ENCODE data around the gene SGMS2.
"Not testable (repeated sequence)": the region's sequence is repeated elsewhere in the genome, so short reads cannot be mapped to it uniquely, and the experiment has no call there.

SGMS2 gene

DNA sequence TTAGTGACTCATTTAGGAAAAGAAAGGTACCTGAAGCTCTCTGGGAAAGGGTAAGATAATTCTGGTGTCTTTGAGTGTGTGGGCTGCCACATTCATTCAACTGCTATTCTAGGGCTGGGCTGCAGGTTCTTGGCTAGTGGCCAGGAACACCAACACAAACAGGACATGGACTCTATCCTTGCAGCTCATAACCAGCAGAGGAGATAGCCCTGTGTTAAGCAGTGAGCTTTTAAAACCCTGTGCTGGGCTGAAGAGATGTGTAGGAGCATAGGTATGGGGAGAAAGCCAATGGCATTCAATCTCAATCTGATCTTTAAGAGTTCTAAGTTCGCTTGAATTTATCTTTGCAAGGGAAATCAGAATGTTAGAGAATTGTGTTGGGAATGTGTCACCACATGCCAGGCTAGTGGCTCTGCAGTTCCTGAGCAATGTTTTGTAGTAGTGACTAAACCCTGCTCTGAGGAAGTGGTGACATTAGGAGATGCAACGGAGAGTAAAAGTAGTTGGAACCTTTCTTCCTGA is 39.2 kb downstream of the SGMS2 start:
- no peak for DNase-seq (ENCODE audit: extremely low read depth in 1 of 2, low read depth in 1 of 2)

DNA sequence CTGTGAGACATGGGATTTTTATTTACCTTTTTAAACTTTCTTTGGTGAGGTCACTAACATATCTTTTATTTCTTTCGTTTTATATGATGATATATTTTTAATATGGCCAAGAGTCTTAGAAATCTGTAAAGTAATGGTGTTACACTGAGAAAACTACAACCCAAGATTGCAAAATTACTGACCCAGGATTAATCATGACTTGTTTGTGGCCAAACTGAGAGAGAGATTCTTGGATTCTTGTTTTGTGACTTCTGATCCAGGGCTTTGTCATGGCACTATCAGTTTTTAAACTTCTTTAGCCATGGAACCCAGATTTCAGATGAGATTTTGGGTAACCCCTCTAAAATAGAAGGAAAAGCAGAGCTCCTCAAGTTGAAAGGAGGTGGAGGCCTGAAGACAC is 42.0 kb downstream of the SGMS2 start:
- DNase-seq (ENCODE audit: extremely low read depth in 1 of 2, low read depth in 1 of 2), result no peak

GRCh38 chr4:107870236-107870635 is 45.5 kb downstream of the SGMS2 start:
- DNase-seq (ENCODE audit: extremely low read depth in 1 of 2, low read depth in 1 of 2), result no peak

DNA sequence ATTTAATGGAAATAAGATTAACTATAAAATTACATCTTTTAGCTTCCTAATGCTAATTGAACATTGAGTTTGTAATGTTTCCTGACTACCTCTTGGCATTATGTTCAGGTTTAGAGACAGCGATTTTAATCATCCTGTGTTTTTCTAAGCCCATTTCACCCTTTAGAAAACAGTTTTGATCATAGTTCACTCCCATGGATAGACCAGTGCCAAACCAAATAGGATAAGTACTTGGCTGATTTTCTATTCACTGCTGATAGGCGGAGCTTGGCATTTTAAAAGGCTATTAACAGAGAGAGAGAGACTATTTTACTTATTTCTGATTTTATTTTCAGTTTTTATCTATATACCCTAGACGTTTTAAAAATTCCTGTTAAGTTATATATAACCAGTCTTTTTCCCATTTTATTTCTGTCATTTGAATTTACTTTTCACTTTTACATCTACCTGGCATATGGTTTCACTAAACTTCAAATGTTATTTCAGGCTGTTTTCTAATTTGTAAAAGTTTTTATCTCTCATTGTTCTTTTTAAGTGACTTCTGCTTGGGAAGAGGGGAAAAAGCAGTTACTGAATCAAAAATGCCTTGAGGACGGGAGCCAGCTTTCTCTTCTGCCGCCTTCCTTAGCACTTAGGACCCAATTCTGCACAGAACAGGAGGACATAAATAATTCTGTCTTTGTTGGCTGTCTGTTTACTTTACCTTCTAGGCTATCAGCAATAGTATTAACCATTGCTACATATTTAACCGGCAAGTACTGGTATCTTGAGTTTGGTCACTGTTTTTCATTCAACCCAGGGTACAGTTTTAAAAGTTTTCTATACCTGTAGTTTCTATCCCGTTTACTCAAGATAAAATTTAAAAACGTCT is 46.4 kb downstream of the SGMS2 start:
- no peak for DNase-seq (ENCODE audit: extremely low read depth in 1 of 2, low read depth in 1 of 2)

DNA sequence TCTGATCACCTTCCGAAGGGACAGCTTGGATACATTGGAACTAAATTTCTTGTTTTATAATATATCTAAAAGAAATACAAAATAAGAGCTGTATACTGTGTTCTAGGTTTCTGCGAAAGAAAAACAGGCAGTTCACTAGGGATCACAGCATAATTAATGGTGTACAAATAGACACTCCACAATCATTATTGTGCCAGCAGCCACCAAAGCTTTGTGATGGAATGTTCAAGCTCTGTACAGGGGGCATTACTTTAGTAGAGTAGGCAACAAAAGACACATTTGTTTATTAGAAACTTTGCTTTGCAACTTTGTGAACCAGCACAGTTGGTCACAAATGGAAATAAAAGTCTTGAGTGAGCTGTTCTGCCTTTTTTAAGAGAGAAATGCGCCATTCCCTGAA is 49.3 kb downstream of the SGMS2 start:
- DNase-seq (ENCODE audit: extremely low read depth in 1 of 2, low read depth in 1 of 2), result no peak

DNA sequence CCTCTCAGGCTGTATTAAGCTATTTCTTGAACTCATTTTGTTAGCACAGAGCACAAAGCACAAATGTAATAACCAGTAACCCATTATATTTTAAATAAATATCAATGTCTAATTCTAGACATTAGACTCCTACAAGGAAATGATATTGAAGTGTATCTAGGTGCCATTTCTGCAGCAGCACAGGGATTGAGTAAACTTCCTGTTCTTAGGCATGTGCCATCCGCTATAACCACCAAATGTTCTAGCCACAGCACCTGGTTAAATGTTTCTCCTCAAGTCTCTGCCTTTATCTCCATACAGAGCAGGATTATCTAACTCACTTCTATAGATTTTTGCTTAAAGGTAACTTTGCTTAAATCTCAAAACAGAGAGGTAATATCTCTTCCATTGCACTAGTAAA is 51.4 kb downstream of the SGMS2 start:
- DNase-seq (ENCODE audit: extremely low read depth in 1 of 2, low read depth in 1 of 2), result no peak

DNA sequence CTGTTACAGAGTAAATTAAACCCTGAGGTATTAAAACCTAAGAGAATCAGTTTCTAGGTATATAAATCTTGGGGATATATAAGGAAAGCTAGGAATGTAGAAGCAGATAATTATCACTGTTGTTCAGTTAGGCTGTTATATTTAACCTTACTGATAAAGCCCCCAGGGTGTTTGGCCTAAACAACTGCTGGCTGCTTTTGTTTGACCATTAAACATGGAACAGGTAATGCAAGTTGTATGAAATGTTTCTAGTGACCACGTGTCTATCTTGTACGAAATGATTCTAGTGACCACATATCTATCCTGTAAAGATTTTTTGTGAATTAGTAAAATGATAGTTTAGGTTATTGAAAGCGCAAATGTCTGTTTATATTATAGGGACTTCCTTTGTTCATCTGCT is 52.6 kb downstream of the SGMS2 start:
- DNase-seq (ENCODE audit: extremely low read depth in 1 of 2, low read depth in 1 of 2), result no peak

DNA sequence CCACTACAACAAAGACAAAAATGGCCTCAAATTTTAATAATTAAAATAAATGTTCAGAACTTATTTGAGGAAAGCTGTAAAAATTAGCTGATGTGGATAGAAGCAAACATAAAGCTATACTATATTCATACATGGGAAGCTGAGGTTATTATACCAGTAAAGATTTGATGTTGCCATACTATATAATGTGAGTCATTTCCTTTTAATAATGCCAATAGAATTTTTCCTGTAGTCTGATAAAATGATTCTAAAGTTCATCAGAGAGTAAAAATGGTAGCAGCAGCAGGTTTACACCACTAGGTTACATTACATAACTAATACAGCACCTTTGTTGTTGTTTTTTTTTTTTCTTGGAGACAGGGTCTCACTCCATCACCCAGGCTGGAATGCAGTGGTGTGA is 61.1 kb downstream of the SGMS2 start:
- no peak for DNase-seq (ENCODE audit: extremely low read depth in 1 of 2, low read depth in 1 of 2)

- DNase-seq (ENCODE audit: extremely low read depth in 1 of 2, low read depth in 1 of 2), result no peak
These were observed 63.5 kb downstream of the SGMS2 start for GRCh38 chr4:107888237-107888636.

GRCh38 chr4:107890779-107891178 is 66.0 kb downstream of the SGMS2 start:
- DNase-seq (ENCODE audit: extremely low read depth in 1 of 2, low read depth in 1 of 2), result no peak

- no peak for DNase-seq (ENCODE audit: extremely low read depth in 1 of 2, low read depth in 1 of 2)
These were observed 66.6 kb downstream of the SGMS2 start for GRCh38 chr4:107891299-107891698.

- DNase-seq (ENCODE audit: extremely low read depth in 1 of 2, low read depth in 1 of 2), result no peak
These were observed 68.7 kb downstream of the SGMS2 start for GRCh38 chr4:107893171-107894137.

DNA sequence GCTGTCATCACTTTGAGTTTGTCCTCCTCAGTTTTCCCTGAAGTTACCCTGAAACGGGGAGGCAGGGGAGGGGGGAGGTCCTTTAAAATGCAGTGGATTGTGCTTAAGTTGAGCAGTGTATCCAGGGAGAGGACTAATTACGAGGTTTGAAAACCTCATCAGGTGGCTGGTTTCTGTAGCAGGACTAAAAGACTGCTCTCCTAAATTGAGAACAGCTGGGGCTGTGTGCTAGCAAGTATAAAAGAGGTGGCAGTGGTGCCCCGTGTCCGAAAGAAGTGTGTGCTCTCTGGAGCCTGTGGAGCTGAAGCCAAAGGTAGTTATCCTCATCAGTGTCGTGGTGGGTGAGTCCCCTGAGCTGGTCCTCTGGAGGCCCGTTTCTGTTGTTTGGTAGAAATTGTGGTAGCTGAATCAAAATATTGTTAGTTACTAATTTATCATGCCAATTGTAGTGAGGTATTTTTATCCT is 69.4 kb downstream of the SGMS2 start:
- DNase-seq (ENCODE audit: extremely low read depth in 1 of 2, low read depth in 1 of 2), result no peak

- no peak for DNase-seq (ENCODE audit: extremely low read depth in 1 of 2, low read depth in 1 of 2)
These were observed 71.5 kb downstream of the SGMS2 start for GRCh38 chr4:107896158-107896645.

DNA sequence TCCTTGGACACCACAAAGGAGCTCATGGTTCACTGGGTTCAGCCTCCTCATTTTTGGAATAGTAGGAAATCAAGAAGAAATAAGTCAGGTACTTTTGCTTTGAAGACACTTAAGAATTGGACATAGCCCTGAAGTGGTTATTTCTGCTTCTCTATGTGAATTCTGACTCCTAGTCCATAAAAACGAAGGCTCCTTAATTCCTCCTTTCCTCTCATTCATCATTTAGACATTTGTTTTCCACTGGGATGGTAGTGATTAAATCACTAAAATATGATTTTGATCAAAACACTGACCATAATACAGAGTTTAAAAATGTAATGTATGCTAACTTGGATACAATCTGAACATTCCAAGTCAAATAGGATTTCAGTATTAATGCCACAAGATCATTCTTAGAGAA is 71.9 kb downstream of the SGMS2 start:
- no peak for DNase-seq (ENCODE audit: extremely low read depth in 1 of 2, low read depth in 1 of 2)

GRCh38 chr4:107897823-107898222 is 73.1 kb downstream of the SGMS2 start:
- DNase-seq (ENCODE audit: extremely low read depth in 1 of 2, low read depth in 1 of 2), result no peak

DNA sequence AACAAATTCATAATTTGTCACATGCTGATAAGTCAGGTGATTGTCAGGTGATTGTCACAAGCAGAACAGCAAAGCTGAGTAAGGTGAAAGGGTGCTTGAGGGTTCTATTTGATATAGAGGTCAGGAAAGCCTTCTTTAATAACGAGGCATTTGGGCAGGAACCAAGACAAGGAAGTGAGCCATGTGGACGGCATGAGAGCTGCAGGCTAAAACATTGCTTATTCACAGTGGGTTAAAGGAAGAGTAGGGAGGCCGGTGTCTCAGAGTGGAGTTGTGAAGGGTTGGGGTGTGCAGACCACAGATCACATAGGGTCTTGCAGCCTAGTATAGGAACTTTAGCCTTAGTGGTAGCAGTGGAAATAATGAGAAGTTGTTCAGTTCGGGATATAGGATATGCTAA is 75.3 kb downstream of the SGMS2 start:
- no peak for DNase-seq (ENCODE audit: extremely low read depth in 1 of 2, low read depth in 1 of 2)

GRCh38 chr4:107900508-107900907 is 75.8 kb downstream of the SGMS2 start:
- DNase-seq (ENCODE audit: extremely low read depth in 1 of 2, low read depth in 1 of 2), result no peak

DNA sequence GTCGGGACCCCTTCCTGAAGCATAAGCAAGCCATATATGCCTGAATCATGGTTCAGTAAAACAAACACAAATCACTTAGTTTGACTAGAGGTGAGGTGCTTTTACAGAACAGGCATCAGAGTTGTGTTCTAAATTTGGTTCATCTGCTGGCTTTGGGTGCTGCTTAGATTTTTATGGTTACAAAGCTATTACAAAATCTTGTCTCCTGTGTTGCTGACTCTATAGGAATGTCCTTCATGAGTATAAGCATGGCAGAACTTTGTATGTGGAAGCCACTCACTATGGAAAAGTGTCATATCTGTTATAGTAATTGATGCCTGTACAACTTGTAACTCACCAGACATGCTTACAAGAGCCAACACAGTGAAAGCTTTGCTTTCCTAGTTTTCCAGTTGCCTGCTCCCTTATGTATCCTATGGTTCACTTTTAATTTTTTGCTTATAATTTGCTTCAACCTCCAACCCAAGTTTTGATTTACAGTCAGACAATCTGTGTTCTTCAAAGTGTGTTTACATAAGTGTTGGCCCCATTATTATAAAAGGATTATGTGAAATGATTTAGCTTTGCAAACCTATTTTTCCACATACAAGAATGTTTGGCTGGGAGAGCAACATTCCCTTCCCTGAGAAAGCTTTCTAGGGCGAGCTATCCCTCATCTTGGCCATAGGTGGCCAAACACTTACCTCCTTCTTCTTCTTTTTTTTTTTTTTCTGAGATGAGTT is 76.6 kb downstream of the SGMS2 start:
- DNase-seq (ENCODE audit: extremely low read depth in 1 of 2, low read depth in 1 of 2), result no peak

- DNase-seq (ENCODE audit: extremely low read depth in 1 of 2, low read depth in 1 of 2), result no peak
These were observed 78.0 kb downstream of the SGMS2 start for GRCh38 chr4:107902715-107903114.

DNA sequence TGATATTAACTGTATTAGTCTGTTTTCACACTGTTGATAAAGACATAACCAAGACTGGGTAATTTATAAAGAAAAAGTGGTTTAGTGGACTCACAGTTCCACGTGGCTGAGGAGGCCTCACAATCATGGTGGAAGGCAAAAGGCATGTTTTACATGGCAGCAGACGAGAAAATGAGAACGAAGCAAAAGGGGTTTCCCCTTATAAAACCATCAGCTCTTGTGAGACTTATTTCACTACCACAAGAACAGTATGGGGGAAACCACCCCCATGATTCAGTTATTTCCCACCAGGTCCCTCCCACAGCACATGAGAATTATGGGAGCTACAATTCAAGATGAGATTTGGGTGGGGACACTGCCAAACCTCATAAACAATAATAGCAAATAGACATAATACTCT is 80.3 kb downstream of the SGMS2 start:
- DNase-seq (ENCODE audit: extremely low read depth in 1 of 2, low read depth in 1 of 2), result not testable (repeated sequence)

Measured in stimulated activated CD8-positive, alpha-beta memory T cell treated with anti-CD3 and anti-CD28 coated beads, Interleukin-7, amount 100 ng/mL, for 48 hours (primary cell).